ENCODE results near the gene TAF13.
A peak's percentile ranks its signal among the peaks of the same experiment; 100 is the strongest.

The TAF13 gene

DNA sequence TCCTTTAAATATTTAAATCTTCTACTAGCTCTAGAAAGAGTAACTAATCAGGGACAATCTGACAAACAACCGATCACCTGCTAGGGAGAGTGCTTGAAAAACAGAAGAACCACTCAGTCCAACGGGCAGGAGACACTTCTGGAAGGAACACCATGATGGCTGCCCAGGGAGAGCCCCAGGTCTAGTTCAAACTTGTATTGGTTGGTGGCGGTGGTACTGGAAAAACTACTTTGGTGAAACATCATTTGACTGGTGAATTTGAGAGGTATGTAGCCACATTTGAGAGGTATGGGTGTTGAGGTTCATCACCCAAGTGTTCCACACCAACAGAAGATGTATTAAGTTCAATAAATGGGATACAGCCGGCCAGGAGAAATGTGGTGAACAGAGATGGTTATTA is 29.1 kb downstream of the TAF13 start:
- H3K9ac ChIP-seq = no peak overlapping the region

DNA sequence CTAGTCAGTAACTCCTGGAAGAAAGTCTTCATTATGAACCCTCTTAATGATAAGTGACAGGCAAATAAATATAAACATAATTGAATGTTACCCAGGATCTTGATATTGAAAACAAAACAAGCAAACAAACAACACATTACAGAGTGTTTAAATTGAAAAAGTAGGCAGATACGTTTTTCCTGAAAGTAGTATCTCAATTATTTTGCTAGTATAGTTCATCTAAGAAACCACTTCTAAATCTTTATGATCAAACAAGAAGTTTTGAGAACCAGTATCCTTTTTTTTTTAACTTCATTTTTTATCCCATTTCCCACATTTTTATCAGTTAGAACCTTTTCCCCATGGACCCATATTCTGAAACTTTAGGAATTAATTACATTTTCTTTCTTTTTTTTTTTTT is 30.2 kb downstream of the TAF13 start:
- no peak overlapping the region for H3K9ac ChIP-seq
- no peaks in the 10 kb centered on the region for H3K27me3 ChIP-seq (ENCODE audit: control insufficient read depth, insufficient read depth, low read length)
- H3K9me3 ChIP-seq (ENCODE audit: control insufficient read depth, low read length) = no peaks in the 10 kb centered on the region
- H3K36me3 ChIP-seq (ENCODE audit: control insufficient read depth, insufficient read depth, low read length) = no peaks in the 10 kb centered on the region
- H2AFZ ChIP-seq = no peak overlapping the region
- H3K4me2 ChIP-seq (ENCODE audit: low read length) = no peak overlapping the region
- H3K4me1 ChIP-seq = no peaks in the 10 kb centered on the region
- H3K4me3 ChIP-seq (ENCODE audit: low read depth, low read length) = no peak overlapping the region
- TF ChIP-seq CTCF (IDR thresholded peaks at IDR 0.05) = no peak
- no peak overlapping the region for H3K27ac ChIP-seq
- H3K79me2 ChIP-seq = no peaks in the 10 kb centered on the region

More for the DNA sequence above, 29.1 kb downstream of the TAF13 start:
- H2AFZ ChIP-seq = no peak overlapping the region
- H3K79me2 ChIP-seq = no peaks in the 10 kb centered on the region
- H3K9me3 ChIP-seq (ENCODE audit: control insufficient read depth, low read length) = no peaks in the 10 kb centered on the region
- H3K27ac ChIP-seq = no peak overlapping the region
- no peak overlapping the region for H3K4me3 ChIP-seq (ENCODE audit: low read depth, low read length)
- no peaks in the 10 kb centered on the region for H3K4me1 ChIP-seq
- H3K4me2 ChIP-seq (ENCODE audit: low read length) = no peak overlapping the region
- no peak for TF ChIP-seq CTCF (IDR thresholded peaks at IDR 0.05)
- no peaks in the 10 kb centered on the region for H3K36me3 ChIP-seq (ENCODE audit: control insufficient read depth, insufficient read depth, low read length)
- no peaks in the 10 kb centered on the region for H3K27me3 ChIP-seq (ENCODE audit: control insufficient read depth, insufficient read depth, low read length)

- no peaks in the 10 kb centered on the region for H3K9me3 ChIP-seq (ENCODE audit: control insufficient read depth, low read length)
- no peaks in the 10 kb centered on the region for H3K27me3 ChIP-seq (ENCODE audit: control insufficient read depth, insufficient read depth, low read length)
- TF ChIP-seq CTCF (IDR thresholded peaks at IDR 0.05) = no peak
- peak within 1 kb of the TSS; percentile 87 for H3K4me2 ChIP-seq (ENCODE audit: low read length)
- peak within 1 kb of the TSS; percentile 86 for H2AFZ ChIP-seq
- peak within 1 kb of the TSS; percentile 46 for H3K9ac ChIP-seq
- no peaks in the 10 kb centered on the region for H3K36me3 ChIP-seq (ENCODE audit: control insufficient read depth, insufficient read depth, low read length)
- H3K4me3 ChIP-seq (ENCODE audit: low read depth, low read length) = peak within 1 kb of the TSS; percentile 69
- no peaks in the 10 kb centered on the region for H3K4me1 ChIP-seq
- peak within 1 kb of the TSS; percentile 44 for H3K27ac ChIP-seq
- H3K79me2 ChIP-seq = no peaks in the 10 kb centered on the region
Observed at GRCh38 chr1:109041621-109042468, 34.0 kb downstream of the TAF13 start, which contains the start of gene WDR47. Gene WDR47 (minus strand): TSS chr1:109042102. CDS start chr1:109023512, 18,590 bp downstream.

GRCh38 chr1:109040989-109041620 is 34.7 kb downstream of the TAF13 start:
- TF ChIP-seq CTCF (IDR thresholded peaks at IDR 0.05) = no peak
- H2AFZ ChIP-seq = peak overlapping the region; percentile 86
- no peaks in the 10 kb centered on the region for H3K9me3 ChIP-seq (ENCODE audit: control insufficient read depth, low read length)
- no peaks in the 10 kb centered on the region for H3K4me1 ChIP-seq
- H3K4me2 ChIP-seq (ENCODE audit: low read length) = peak overlapping the region; percentile 77
- no peak overlapping the region for H3K27ac ChIP-seq
- H3K36me3 ChIP-seq (ENCODE audit: control insufficient read depth, insufficient read depth, low read length) = no peaks in the 10 kb centered on the region
- peak overlapping the region; percentile 69 for H3K4me3 ChIP-seq (ENCODE audit: low read depth, low read length)
- H3K27me3 ChIP-seq (ENCODE audit: control insufficient read depth, insufficient read depth, low read length) = no peaks in the 10 kb centered on the region
- no peaks in the 10 kb centered on the region for H3K79me2 ChIP-seq
- H3K9ac ChIP-seq = peak overlapping the region; percentile 46

All from parathyroid adenoma (tissue), 2 donors.